Transverse colon (tissue), 4 donors: ENCODE results near the gene XRCC4.

Experiments
- EP300 ChIP-seq: sonication (generic); formaldehyde crosslinking; IDR thresholded peaks from one replicate; pipeline ENCODE4 v1.6.1; 2017; ENCODE audit warnings: antibody characterized with exemption, low read depth
- POLR2A ChIP-seq: fragments of 450-650 bp; IDR thresholded peaks from one replicate; pipeline ENCODE4 v1.6.1; 2016; ENCODE audit warnings: antibody characterized with exemption, mild to moderate bottlenecking, moderate library complexity
- POLR2AphosphoS5 ChIP-seq, 3 donors: sonication (generic); formaldehyde crosslinking; IDR thresholded peaks; one replicate each; pipeline ENCODE4 v1.6.1; 2016; ENCODE audit warnings: antibody characterized with exemption in 3 of 3
- TF ChIP-seq, protein P1 (sequence below), 5 experiments: fragments of 200-600 bp in 3 of 5; fragments of 450-650 bp in 2 of 5; sonication (generic) in 3 of 5; IDR thresholded peaks; 1 replicate in 2 of 5; 2 replicates in 3 of 5; pipeline ENCODE4 v1.5.1; 2016 to 2017; ENCODE audit warnings: antibody characterized with exemption in 5 of 5, inconsistent platforms in 3 of 5, mild to moderate bottlenecking in 2 of 5, moderate library complexity in 1 of 5

DNA sequence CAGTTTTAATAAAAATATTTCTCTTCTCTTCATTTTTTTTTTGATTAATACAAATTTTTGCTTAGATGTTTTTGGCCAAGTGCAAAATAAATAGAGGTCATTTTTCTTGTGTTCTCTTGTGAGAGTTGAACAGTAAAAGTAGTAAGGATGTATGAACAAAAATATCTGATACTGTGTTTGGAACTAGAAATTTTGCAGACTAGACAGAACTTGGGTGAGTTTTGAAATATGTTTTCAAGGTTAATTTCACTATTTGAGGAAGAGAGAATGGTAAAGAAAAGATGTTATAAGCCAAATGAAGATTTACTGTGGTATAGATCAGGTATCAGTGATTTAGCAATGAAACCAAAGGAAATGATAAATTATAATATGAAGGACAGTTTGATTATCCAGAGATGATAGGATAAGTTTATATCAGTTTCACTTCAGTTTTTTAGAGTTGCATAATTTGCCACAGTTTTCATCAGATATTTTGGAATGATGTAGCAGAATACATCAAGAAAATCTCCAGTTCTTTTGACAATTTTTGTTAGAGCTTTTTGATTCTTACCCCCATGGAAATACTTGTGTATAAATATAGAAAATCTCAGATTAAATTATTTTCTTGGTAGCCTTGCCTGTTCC is 246.3 kb downstream of the XRCC4 start:
- TF ChIP-seq, protein P1, sequence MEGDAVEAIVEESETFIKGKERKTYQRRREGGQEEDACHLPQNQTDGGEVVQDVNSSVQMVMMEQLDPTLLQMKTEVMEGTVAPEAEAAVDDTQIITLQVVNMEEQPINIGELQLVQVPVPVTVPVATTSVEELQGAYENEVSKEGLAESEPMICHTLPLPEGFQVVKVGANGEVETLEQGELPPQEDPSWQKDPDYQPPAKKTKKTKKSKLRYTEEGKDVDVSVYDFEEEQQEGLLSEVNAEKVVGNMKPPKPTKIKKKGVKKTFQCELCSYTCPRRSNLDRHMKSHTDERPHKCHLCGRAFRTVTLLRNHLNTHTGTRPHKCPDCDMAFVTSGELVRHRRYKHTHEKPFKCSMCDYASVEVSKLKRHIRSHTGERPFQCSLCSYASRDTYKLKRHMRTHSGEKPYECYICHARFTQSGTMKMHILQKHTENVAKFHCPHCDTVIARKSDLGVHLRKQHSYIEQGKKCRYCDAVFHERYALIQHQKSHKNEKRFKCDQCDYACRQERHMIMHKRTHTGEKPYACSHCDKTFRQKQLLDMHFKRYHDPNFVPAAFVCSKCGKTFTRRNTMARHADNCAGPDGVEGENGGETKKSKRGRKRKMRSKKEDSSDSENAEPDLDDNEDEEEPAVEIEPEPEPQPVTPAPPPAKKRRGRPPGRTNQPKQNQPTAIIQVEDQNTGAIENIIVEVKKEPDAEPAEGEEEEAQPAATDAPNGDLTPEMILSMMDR (IDR thresholded peaks at IDR 0.05): no peak
- TF ChIP-seq POLR2A: no peak
- TF ChIP-seq EP300: no peak
- no peak for TF ChIP-seq POLR2AphosphoS5 (IDR thresholded peaks at IDR 0.05)
